WTC11 (cell line): Measurements from ENCODE around the gene OVOL2. TPM values are rescaled to one million over a fixed set of nuclear protein-coding genes. Genes with fewer than 3 reads are reported as not detected.

Experiments used
- ATAC-seq: fragments of 200-7000 bp; cut with Tn5 transposase; 2 replicates; pipeline ENCODE4 v1.10.0; 2021; ENCODE audit warnings: mild to moderate bottlenecking, moderate library complexity
- CTCF ChIA-PET: fragments of 300-600 bp; sonication (Branson Sonifier 250); formaldehyde crosslinking; loops from one replicate; lab custom pipeline; 2021; ENCODE audit warnings: antibody characterized with exemption; lab: Charles Lee
- POLR2A ChIA-PET: fragments of 350-600 bp; sonication (Branson Sonifier 250); formaldehyde crosslinking; loops from one replicate; lab custom pipeline; 2021; ENCODE audit warnings: antibody characterized with exemption; lab: Charles Lee
- DNase-seq: peaks from one replicate; pipeline ENCODE4 v3.0.0; 2021; ENCODE audit warnings: low spot score
- H3K27ac Mint-ChIP-seq: 2 replicates; pipeline ENCODE4 v1.8.0; 2021; ENCODE audit warnings: mixed read lengths
- H3K27me3 Mint-ChIP-seq: 2 replicates; pipeline ENCODE4 v1.8.0; 2021; ENCODE audit warnings: low read depth, mild to moderate bottlenecking, moderate library complexity, mixed read lengths
- H3K36me3 Mint-ChIP-seq: 2 replicates; pipeline ENCODE4 v1.8.0; 2021; ENCODE audit warnings: mixed read lengths
- H3K4me1 Mint-ChIP-seq: 2 replicates; pipeline ENCODE4 v1.8.0; 2022; ENCODE audit warnings: mixed read lengths
- H3K4me3 Mint-ChIP-seq: 2 replicates; pipeline ENCODE4 v1.8.0; 2021; ENCODE audit warnings: mild to moderate bottlenecking, moderate library complexity, mixed read lengths
- H3K9me3 Mint-ChIP-seq: 2 replicates; pipeline ENCODE4 v1.8.0; 2021; ENCODE audit warnings: mixed read lengths
- CREB1 ChIP-seq: sonication (generic); formaldehyde crosslinking; IDR thresholded peaks from 2 replicates; pipeline ENCODE4 v1.8.0; 2023; ENCODE audit warnings: mild to moderate bottlenecking, missing genetic modification reagents
- CTCF ChIP-seq: fragments of 200-600 bp; IDR thresholded peaks from 2 replicates; pipeline ENCODE4 v1.8.0; 2022; ENCODE audit warnings: antibody characterized with exemption
- E2F5 ChIP-seq: sonication (generic); formaldehyde crosslinking; IDR thresholded peaks from 2 replicates; pipeline ENCODE4 v1.8.1; 2022; ENCODE audit warnings: mild to moderate bottlenecking, moderate library complexity, missing genetic modification reagents
- EMX1 ChIP-seq: fragments of 250-450 bp; sonication (Bioruptor Pico); IDR thresholded peaks from 2 replicates; pipeline ENCODE4 v1.8.0; 2021; ENCODE audit warnings: mild to moderate bottlenecking
- FOXP4 ChIP-seq: sonication (generic); formaldehyde crosslinking; IDR thresholded peaks from 2 replicates; pipeline ENCODE4 v1.8.0; 2022; ENCODE audit warnings: mild to moderate bottlenecking, missing genetic modification reagents
- GTF2I ChIP-seq: fragments of 250-450 bp; sonication (Bioruptor Pico); conservative IDR thresholded peaks from 2 replicates; pipeline ENCODE4 v1.4.0; 2021; ENCODE audit warnings: mild to moderate bottlenecking
- JAZF1 ChIP-seq: fragments of 250-450 bp; sonication (Bioruptor Pico); IDR thresholded peaks from 2 replicates; pipeline ENCODE4 v1.9.0; 2021; ENCODE audit warnings: moderate library complexity, mild to moderate bottlenecking, inconsistent platforms
- MAX ChIP-seq: sonication (generic); formaldehyde crosslinking; IDR thresholded peaks from 2 replicates; pipeline ENCODE4 v1.8.0; 2022; ENCODE audit warnings: mild to moderate bottlenecking, missing genetic modification reagents
- NFYB ChIP-seq: sonication (generic); formaldehyde crosslinking; conservative IDR thresholded peaks from 2 replicates; pipeline ENCODE4 v1.8.0; 2022; ENCODE audit warnings: low read depth, missing genetic modification reagents
- RORB ChIP-seq: fragments of 250-450 bp; sonication (Bioruptor Pico); IDR thresholded peaks from 2 replicates; pipeline ENCODE4 v1.9.0; 2021; ENCODE audit warnings: mild to moderate bottlenecking
- SMAD4 ChIP-seq: sonication (generic); formaldehyde crosslinking; IDR thresholded peaks from 2 replicates; pipeline ENCODE4 v1.8.0; 2022; ENCODE audit warnings: mild to moderate bottlenecking, missing genetic modification reagents
- SP1 ChIP-seq: sonication (generic); formaldehyde crosslinking; conservative IDR thresholded peaks from 2 replicates; pipeline ENCODE4 v1.8.1; 2022; ENCODE audit warnings: missing genetic modification reagents
- ZNF396 ChIP-seq: fragments of 250-450 bp; sonication (Bioruptor Pico); IDR thresholded peaks from 2 replicates; pipeline ENCODE4 v1.8.0; 2021; ENCODE audit warnings: mild to moderate bottlenecking, moderate library complexity, borderline replicate concordance
- ZSCAN18 ChIP-seq: fragments of 250-450 bp; sonication (Bioruptor Pico); IDR thresholded peaks from 2 replicates; pipeline ENCODE4 v2.1.2; 2022; ENCODE audit warnings: mild to moderate bottlenecking, moderate library complexity
- total RNA-seq: library from RNA; stranded (reverse); gene quantifications from 3 replicates; pipeline ENCODE4 v1.2.3, GENCODE V29; 2021
- TF ChIP-seq, protein P1 (sequence below): fragments of 250-450 bp; sonication (Bioruptor Pico); IDR thresholded peaks from 2 replicates; pipeline ENCODE4 v1.9.0; 2021; ENCODE audit warnings: moderate library complexity, mild to moderate bottlenecking, inconsistent platforms, borderline replicate concordance
- TF ChIP-seq, protein P2 (sequence below): sonication (generic); formaldehyde crosslinking; IDR thresholded peaks from 2 replicates; pipeline ENCODE4 v1.8.0; 2023; ENCODE audit warnings: mild to moderate bottlenecking, missing genetic modification reagents

The OVOL2 gene
- total RNA-seq, 1 experiment from 2014 or later = 9.8 TPM

DNA sequence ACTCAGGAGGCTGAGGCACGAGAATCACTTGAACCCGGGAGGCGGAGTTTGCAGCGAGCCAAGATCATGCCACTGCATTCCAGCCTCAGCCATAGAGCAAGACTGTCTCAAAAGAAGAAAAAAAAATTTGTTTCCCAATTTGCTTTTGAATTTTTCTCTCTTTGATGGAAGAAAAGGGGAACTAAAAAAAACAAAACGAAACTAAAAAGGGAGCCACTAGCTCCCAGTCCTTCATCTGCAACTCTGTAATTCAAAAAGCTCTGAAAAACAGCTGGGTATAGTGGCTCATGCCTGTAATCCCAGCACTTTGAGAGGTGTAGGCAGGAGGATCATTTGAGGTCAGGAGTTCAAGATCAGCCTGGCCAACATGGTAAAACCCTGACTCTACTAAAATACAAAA is 9.5 kb downstream of the OVOL2 start (continued):
- TF ChIP-seq EMX1 (CRISPR knock-in tag) (no peak), SP1 (CRISPR knock-in tag) (no peak), RORB (CRISPR knock-in tag) (no peak), CREB1 (CRISPR knock-in tag) (no peak), JAZF1 (CRISPR knock-in tag) (no peak), GTF2I (CRISPR knock-in tag) (no peak), NFYB (no peak)
- TF ChIP-seq, protein P1, sequence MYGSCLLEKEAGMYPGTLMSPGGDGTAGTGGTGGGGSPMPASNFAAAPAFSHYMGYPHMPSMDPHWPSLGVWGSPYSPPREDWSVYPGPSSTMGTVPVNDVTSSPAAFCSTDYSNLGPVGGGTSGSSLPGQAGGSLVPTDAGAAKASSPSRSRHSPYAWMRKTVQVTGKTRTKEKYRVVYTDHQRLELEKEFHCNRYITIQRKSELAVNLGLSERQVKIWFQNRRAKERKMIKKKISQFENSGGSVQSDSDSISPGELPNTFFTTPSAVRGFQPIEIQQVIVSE (CRISPR knock-in tag) = no peak

DNA sequence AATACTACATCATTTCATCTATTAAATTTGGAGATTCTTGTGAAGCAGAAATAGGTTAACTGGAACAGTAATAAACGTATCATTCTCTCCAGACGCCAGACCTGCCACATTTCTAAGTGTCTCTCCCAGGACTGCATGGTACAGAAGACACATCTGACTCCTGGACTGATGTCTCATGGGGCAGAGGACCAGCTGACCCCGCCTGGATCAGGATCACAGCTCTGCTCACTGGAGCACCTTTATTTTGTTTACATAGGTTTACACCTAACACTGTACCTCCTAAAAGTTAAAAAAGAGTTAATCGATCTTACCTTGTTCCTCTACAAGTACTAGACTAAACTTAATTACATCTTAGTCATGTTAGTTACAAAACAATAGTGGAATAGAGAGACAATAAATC is 11.2 kb downstream of the OVOL2 start:
- no peaks in the 10 kb centered on the region for H3K27me3 Mint-ChIP-seq
- DNase-seq = no peak
- ChIA-PET POLR2A (no interaction called here), CTCF (no interaction called here)
- no peaks in the 10 kb centered on the region for H3K9me3 Mint-ChIP-seq
- H3K27ac Mint-ChIP-seq = no peak overlapping the region
- TF ChIP-seq MAX (CRISPR knock-in tag) = no peak
- TF ChIP-seq, protein P1 (CRISPR knock-in tag) = no peak
- TF ChIP-seq CTCF = no peak
- no peak for TF ChIP-seq E2F5 (CRISPR knock-in tag)
- TF ChIP-seq FOXP4 (CRISPR knock-in tag) = no peak
- no peak for TF ChIP-seq SMAD4
- no peak for TF ChIP-seq ZNF396 (CRISPR knock-in tag)
- no peak for TF ChIP-seq JAZF1 (CRISPR knock-in tag)
- TF ChIP-seq ZSCAN18 (CRISPR knock-in tag) = no peak
- TF ChIP-seq, protein P2, sequence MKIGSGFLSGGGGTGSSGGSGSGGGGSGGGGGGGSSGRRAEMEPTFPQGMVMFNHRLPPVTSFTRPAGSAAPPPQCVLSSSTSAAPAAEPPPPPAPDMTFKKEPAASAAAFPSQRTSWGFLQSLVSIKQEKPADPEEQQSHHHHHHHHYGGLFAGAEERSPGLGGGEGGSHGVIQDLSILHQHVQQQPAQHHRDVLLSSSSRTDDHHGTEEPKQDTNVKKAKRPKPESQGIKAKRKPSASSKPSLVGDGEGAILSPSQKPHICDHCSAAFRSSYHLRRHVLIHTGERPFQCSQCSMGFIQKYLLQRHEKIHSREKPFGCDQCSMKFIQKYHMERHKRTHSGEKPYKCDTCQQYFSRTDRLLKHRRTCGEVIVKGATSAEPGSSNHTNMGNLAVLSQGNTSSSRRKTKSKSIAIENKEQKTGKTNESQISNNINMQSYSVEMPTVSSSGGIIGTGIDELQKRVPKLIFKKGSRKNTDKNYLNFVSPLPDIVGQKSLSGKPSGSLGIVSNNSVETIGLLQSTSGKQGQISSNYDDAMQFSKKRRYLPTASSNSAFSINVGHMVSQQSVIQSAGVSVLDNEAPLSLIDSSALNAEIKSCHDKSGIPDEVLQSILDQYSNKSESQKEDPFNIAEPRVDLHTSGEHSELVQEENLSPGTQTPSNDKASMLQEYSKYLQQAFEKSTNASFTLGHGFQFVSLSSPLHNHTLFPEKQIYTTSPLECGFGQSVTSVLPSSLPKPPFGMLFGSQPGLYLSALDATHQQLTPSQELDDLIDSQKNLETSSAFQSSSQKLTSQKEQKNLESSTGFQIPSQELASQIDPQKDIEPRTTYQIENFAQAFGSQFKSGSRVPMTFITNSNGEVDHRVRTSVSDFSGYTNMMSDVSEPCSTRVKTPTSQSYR = no peak
- H3K4me1 Mint-ChIP-seq = peaks cover 7% of the 10 kb centered on the region
- no peak for ATAC-seq
- H3K4me3 Mint-ChIP-seq = no peak overlapping the region
- peaks cover 2% of the 10 kb centered on the region; the same call in 1 of the 2 replicates for H3K36me3 Mint-ChIP-seq
